Right renal pelvis (tissue), 4 donors: ENCODE data around the gene MAP2K7. TPM values are rescaled to one million over a fixed set of nuclear protein-coding genes. Genes with fewer than 3 reads are reported as not detected.
A peak's percentile ranks its signal among the peaks of the same experiment; 100 is the strongest.
"Not testable (repeated sequence)": the region's sequence is repeated elsewhere in the genome, so short reads cannot be mapped to it uniquely, and the experiment has no call there.

Source experiments
- DNase-seq, 4 donors: peaks; one replicate each; pipeline ENCODE4 v3.0.0-alpha.2; 2013; ENCODE audit warnings: low read depth in 4 of 4, low spot score in 3 of 4, missing footprints in 1 of 4
- polyA plus RNA-seq, 4 donors: library from polyadenylated mRNA; unstranded; fragments of 120-200 nt; gene quantifications; one replicate each; pipeline ENCODE4 v1.2.1, GENCODE V29; 2013; ENCODE audit not compliant: insufficient read length in 4 of 4

Gene MAP2K7
- 10 to 100 TPM; 25.9 to 35.8 (median 26.2) TPM for polyA plus RNA-seq

DNA sequence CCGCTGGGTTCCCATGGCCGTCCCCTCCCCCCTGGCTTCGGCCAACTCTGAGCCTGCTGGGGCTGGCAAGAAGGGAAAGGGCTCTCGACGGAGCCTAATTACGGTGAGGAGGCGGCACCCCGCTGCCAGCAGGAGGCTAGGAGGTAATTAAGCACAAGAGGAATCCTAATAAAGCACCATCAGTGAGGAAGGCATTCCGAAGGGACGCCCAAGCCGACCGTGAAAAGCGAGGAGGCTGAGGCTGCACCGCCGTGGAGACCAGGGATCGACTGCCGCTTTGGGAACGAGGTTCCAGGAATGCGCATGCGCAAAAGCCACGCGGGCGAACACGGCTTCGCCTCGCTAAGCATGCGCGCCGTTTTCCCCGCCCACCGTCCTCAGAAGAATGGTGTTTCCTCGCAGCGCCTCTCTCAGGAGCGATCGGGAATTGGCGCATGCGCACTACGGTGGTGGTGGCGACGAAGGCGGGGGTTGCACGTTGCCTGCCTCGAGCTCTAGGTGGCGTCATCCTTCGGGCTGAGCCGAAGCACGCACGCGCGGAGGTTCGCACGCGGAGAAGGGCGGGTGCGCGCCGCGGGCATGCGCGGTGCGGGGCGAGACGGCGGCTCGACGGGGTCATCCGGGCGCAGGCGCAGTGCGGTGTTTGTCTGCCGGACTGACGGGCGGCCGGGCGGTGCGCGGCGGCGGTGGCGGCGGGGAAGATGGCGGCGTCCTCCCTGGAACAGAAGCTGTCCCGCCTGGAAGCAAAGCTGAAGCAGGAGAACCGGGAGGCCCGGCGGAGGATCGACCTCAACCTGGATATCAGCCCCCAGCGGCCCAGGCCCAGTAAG is at the start of gene MAP2K7:
Gene MAP2K7, plus strand, starts transcription at position 634 of the 830 bp plus-strand sequence. Its CDS starts 68 bp downstream, at position 702.
- DNase-seq, result peak; percentile 99 to 100 (median 100)

DNA sequence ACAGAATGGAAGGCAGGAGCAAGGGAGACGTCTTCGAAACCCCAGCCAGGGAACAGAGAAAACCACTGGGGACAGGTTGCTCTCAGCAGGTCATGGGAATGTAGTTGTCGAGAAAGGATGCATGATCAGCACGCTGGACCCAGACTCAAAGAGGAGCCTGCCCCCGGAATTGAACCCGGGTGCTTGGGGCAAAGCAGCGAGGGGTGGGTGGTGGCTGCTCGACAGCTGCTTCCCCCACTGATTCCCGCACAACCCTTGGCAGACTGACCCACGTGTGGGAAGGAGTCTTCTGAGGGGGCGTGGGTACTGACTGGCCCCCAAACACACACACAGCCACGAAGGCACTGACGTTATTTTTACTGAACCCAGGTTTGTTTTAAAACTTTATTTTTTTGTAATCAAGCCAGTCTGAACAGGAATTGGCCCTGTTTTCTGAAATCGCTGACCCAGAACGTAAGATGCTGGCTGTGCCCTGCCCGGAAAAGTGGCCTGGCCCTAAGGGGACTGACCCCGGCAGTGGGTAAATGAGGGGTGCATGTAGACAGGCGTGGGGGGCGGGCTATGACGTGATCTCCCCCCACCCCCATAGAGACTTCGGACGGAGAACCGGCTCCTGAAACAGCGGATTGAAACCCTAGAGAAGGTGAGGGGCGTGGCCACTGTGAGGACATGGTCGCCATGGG is 48.1 kb upstream of the MAP2K7 start:
- DNase-seq, result no peak

DNA sequence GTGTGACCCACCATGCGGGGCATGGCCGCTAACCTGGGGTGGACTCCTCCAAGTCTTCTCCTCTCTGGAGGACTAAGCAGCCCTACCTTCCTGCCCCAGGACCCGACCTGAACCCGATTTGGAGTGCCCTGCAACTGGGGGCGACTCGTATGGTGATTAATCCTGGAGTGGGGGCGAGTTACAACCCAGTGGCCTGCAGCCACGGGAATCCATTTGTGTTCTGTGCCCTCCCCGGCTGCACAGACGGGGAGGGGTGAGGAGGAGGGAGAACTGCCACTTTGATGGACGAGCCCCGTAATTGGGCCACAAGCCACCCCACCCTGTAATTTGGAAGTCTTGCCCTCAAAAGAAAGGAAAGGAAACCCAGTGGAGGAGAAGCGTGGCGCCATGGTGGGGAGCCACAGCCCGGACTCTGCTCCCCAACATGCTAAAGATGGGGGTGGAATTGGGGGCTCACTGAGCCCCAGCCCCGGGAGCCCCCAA is 47.5 kb upstream of the MAP2K7 start:
- no peak for DNase-seq

DNA sequence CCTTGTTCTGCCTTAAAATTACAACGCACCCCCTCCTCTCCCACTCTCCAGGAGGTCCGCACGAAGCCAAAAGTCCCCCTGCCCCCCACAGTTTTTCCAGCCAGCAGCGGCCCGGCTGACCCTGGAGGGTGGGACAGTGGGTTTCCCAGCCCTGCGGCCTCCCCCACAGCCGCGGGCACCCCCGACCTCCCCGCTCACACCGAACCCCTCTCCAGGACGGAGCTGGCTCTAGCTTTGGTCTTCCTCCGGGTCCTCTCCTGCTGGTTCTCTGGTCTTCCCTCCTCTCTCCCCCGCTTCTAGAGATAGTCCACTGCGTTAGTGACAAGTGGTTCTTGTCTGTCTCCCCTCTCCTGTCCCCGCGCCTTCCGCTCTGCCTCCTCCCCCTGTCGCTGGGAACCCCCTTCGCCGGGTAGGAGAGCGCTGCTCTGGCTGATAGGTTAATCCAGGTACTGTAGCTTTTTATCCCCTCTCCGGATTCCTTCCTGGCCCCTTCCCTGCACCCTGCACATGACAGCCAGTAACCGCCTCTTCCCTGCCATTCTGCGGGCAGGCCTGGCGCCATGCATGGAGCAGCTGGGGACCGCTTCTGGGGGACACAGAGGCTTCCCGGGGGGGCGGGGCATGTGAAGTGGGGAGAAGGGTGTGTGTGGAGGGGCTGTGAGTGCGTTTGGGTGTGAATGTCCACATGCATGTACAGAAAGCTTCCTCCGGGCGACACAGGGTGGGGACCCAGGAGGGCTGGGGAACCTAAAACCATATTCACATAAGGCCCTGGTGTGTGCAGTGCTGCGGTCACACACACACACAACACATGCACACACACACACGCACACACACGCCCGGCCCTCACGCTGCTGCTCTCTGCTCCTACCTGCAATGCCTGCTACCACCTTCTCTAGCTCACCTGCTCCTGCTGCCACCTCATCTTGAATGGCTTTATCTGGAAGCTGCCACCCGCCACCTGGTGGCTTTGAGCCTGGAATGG is 46.7 kb upstream of the MAP2K7 start:
- DNase-seq, result no peak

DNA sequence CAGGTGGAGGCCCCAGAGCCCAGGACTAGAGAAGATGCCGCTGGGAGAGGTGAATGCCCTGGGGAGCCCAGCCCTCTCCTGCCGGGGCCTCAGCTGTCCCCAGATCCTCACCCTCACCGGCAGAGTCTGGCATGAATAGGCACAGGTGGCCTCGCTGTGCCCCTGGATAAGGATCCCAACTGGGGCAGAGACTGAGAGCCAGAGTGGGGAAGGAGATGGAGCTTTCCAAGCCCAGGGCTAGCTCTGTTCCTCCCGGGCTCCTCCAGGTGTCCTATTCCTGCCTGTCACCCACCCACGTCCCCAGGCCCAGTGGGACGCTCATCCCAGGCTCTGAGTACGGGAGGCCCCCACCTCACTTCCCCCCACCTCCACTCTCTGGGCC is 46.0 kb upstream of the MAP2K7 start:
- no peak for DNase-seq

DNA sequence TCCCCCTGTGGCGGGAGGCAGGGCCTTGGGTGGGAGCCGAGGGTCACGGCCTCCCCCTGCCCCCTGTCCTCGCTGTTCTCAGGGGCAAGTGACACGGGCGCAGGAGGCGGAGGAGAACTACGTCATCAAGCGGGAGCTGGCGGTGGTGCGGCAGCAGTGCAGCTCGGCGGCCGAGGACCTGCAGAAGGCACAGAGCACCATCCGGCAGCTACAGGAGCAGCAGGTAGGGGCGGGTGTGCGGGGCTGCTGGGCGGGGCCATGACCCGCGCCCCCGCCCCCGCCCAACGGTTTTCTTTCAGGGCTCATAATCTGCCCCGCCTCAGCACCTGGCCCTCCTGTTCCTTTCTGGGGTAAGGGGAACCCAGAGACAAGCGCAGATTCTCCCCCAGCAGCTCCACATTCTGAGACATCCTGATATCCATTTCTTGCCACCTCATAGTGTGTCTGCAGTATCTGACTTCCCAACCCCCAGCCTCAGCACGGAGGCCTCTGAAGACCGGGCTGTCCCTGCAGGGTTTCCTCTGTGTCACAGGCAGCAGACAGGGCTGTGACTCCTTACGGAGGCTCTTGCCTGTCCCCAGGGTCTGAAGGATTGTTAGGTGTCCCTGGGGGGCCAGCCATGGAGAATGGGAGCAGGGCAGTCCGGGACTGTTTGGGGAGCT is 45.4 kb upstream of the MAP2K7 start:
- DNase-seq, result no peak

DNA sequence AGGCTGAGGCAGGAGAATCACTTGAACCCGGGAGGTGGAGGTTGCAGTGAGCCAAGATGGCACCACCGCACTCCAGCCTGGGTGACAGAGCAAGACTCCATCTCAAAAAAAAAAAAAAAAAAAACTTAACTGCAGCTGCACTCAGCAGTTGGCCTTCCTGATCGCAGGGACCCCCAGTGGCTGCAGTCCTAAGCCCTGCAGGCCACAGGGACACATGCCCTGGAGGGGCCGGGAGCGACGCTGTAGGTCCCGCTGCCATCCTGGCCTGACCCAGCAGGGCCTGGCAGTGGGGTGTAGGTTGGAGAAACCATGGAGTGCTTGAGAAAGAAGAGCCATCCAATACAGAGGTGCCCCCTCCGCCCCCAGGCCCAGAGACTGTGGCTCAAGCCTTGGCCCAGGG is 44.6 kb upstream of the MAP2K7 start:
- DNase-seq, result not testable (repeated sequence)

DNA sequence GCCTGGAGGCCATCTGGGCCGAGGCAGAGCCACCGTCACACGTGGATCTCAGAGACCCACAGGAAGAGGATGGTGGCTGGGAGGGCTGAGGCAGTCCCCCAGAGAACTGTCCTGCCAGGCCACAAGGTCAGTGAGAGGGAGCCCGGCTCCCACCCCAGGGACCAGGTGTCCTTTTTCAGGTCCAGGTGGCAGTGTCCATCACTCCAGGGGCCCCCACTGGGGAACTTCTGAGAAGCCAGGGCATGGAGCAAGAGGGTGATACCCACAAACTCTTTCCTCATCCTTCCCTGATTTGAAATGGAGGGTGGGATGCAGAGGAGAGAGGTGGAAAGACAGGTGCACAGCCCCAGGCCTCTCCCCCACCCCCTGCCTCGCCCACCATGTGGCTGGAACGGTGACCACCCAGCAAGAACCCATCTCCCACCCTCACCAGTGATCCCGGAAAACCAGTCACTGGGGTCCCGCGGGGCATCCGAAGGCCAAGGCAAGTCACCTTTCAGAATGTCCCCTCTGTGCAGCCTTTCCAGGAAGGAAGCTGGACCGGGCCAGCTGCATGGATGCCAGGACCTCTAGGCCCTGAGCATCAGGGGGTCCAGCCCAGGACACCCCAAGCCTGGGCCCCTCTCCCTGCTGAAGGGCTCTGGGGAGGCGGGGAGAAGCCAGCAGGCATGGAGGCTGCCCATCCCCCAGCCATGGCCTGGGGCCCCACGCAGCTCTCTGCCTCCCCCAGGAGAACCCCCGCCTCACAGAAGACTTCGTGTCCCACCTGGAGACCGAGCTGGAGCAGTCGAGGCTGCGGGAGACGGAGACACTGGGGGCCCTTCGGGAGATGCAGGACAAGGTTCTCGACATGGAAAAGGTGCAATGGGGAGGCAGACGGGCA is 43.6 kb upstream of the MAP2K7 start:
- no peak for DNase-seq

DNA sequence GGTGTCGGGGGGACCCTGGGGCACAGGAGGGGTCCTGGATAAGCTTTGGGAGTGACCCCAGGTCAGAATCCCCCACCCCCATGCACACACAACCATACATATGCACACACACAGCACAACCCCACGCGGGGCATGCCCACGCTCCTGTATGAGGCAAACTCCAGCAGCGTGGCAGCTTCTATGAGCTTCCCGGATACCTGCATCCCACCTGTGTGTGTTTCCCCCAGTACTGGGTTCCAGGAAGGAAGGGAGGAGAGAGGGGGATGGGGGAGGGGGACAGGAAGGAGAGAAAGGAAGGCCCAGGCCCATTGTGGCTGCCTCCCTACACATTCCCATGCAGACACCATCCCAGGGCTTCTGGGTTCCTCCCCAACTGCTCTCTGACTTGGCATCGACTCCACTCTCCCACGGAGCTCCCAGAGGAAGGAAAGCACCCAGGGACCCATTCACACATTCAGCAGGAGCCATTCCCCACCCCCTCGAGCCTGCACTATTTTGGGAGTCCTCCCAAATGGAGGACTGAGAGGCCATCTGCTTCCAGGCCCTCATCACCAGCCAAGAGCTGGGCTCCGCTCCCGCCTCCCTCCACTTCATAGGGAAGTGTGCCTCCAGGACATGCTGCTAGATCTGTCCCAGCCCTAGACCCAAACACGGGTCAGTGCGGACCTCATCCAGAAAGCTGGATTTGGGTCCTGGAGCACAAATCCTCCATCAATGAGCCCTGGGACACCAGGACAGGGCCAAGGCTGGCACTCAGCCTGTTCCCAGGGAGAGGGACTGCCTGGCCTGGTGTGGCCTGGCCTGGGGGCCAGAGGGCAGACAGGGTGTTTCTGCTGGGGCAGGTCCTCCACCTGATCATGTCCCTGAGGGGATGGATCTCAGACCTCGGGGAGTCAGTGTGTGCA is 42.7 kb upstream of the MAP2K7 start:
- no peak for DNase-seq

DNA sequence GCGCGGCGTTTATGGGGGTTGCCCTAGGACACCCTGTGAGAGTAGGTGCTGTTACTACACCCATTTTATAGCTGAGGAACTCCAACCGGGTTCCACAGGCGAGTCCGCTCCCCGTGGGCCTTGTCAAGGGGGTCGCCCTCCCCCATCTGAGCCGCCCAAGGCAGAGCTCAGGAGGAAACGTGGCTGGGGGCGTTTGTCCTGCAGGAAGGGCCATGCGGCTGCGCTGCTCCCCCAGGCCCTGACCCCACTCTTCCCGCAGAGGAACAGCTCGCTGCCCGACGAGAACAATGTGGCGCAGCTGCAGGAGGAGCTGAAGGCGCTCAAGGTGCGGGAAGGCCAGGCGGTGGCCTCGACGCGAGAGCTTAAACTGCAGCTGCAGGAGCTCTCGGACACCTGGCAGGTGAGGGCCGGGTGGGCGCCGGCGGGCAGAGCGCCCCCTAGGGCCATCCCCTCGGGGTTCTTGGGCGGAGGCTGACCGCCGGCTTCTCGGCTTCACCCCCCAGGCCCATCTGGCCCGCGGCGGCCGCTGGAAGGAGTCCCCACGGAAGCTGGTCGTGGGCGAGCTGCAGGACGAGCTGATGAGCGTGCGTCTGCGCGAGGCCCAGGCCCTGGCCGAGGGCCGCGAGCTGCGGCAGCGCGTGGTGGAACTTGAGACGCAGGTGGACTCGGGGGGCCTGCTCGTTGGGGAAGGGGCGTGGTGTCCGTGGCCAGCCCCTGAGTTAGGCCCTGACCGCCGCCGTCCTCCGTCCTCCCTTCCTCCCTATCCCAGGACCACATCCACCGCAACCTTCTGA is 41.9 kb upstream of the MAP2K7 start:
- no peak for DNase-seq

DNA sequence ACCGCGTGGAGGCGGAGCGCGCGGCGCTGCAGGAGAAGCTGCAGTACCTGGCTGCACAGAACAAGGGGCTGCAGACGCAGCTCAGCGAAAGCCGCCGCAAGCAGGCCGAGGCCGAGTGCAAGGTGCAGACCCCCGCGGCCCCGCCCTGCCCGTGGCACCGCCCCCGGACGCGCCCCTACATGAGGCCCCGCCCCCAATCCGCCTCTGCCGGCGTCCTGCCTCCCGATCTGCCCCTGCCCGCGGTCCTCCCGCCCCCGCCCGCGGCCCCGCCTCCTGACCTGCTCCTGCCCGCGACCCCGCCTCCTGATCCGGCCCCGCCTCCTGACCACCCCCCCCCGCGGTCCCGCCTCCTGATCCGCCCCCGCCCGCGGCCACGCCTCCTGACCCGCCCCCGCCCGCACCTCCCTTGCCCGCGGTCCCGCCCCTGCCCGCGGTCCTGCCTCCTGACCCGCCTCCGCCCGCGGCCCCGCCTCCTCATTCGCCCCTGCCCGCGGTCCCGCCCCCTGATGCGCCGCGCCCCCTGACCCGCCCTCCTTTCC is 41.2 kb upstream of the MAP2K7 start:
- DNase-seq, result no peak

DNA sequence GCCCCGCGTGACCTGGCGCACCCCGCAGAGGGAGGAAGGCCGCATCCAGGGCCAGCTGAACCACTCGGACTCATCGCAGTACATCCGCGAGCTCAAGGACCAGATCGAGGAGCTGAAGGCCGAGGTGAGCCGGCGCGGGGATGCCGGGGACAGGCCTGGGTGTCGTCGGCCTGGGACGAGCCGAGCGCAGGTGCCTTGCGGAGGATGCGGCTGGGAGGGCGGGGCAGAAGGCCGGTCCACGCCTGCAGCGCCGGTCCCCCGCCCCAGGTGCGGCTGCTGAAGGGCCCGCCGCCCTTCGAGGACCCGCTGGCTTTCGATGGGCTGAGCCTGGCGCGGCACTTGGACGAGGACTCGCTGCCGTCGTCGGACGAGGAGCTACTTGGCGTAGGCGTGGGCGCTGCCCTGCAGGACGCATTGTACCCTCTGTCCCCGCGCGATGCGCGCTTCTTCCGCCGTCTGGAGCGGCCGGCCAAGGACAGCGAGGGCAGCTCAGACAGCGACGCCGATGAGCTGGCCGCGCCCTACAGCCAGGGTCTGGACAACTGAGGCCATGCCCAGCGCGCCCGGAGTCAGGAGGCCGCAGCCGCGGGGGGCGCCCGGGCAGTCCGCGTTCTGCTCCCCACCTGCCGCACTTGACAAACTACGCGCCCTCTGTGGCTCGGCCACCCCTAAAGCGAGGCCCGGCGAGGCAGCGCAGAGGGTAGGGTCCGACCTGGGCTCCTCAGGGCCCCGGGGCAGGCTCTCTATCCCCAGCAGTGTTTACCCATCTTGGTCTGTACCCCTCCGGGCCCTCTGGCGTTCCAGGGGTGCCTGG is 40.3 kb upstream of the MAP2K7 start:
- DNase-seq, result no peak

DNA sequence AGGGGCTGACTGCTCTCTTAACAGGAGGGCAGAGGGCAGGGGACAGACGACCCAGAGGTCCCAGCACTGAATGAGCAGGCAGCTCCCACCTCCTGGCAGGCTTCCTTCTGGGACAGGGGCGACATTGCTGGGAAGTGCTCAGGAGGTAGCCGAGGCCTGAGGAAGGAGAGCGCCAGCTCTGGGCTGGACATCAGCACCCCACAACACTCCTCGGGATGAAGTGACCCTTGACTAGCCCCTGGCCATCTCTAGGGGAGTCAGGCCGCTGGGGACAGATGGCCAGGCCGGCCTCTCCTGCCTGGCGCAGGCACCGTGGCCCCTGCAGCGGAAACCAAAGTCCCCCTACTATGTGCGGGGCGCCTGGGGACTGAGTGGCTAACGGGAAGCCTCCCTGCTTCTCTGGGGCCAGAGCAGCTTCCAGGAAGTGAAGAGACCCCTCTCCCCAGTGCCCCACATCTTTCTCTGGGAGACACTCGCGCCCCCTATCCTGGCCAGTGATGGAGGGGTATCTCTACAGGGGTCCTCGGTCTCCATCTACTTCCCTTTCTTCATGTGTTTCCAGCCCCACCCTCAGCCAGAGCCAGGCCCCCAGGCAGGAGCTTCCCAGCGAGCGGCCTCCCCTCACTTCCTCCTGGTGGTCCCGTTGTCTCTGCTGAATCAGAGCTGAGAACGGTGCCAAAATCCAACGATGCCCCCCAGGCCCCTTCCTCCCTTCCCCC is 39.5 kb upstream of the MAP2K7 start:
- no peak for DNase-seq

DNA sequence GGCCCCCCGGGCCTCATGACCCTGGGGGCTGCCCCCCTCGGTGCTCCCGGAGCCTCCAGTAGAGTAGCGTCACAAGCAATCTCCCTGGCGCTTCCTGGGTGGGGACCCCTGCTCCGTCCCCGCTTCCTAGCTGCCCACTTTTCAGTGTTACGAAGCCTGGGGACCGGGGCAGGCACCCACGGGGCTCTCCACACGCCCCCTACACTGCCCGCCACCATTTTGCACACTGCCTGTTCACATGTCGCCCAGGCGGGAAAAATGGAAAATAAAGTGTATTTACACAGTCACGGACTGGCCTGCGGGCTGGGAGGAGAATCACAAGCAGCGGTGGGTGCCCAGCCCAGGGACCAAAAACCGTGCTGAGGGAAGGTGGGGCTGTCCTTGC is 39.0 kb upstream of the MAP2K7 start:
- no peak for DNase-seq

DNA sequence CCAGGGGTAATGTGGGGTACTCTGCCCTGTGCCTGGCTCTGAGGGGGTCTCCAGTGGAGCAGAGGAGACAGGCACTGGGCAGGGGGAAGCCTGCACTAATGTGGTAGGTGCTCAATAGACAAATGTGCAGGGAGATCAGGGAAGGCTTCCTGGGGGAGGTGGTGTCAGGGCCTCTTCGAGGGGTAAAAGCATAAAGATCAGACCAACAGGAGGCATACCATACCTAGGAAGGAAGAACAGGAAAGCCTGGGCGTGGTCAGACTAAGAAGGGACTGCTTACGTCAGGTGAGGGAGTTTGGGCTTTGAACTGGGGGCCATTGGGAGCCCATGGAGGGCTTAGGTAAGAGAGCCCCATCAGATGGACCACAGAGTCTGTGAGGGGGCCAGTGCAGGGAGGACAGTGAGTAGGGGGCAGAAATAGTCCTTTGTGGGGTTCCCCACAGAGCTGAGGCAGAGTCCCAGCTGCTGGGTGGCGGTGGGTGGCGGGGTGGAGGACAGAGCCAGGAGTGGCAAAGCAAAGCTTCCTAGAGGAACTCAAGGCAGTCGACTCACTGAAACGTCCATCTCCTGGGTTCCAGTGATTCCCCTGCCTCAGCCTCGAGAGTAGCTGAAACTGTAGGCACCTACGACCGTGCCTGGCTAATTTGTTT is 38.3 kb upstream of the MAP2K7 start:
- no peak for DNase-seq
